Mesothelial cell of epicardium (in vitro differentiated cells): Measurements from ENCODE around the gene ANK3. TPM values are rescaled to one million over a fixed set of nuclear protein-coding genes. Genes with fewer than 3 reads are reported as not detected.
A peak's percentile ranks its signal among the peaks of the same experiment; 100 is the strongest.

Source experiments
- DNase-seq, 2 experiments: peaks; one replicate each; pipeline ENCODE4 v3.0.0; 2021; ENCODE audit warnings: low spot score in 2 of 2; ENCODE audit not compliant: unreplicated experiment in 2 of 2
- H3K27ac Mint-ChIP-seq: 2 replicates; pipeline ENCODE4 v1.8.0; 2021; ENCODE audit warnings: mixed read lengths
- H3K27me3 Mint-ChIP-seq: 2 replicates; pipeline ENCODE4 v1.8.0; 2021; ENCODE audit warnings: low read depth, mixed read lengths
- H3K36me3 Mint-ChIP-seq: 2 replicates; pipeline ENCODE4 v1.8.0; 2021; ENCODE audit warnings: mixed read lengths
- H3K4me1 Mint-ChIP-seq: 2 replicates; pipeline ENCODE4 v1.8.0; 2021; ENCODE audit warnings: mixed read lengths
- H3K4me3 Mint-ChIP-seq: 2 replicates; pipeline ENCODE4 v1.8.0; 2021; ENCODE audit warnings: mild to moderate bottlenecking, moderate library complexity, mixed read lengths
- H3K9me3 Mint-ChIP-seq: 2 replicates; pipeline ENCODE4 v1.8.0; 2021; ENCODE audit warnings: mixed read lengths
- CTCF ChIP-seq: fragments of 200-600 bp; sonication (generic); IDR thresholded peaks from one replicate; pipeline ENCODE4 v1.5.0; 2021; ENCODE audit warnings: antibody characterized with exemption; ENCODE audit not compliant: unreplicated experiment
- total RNA-seq: library from RNA; stranded (reverse); gene quantifications from 3 replicates; pipeline ENCODE4 v1.2.1, GENCODE V29; 2021

ANK3 gene
- total RNA-seq, 1 donor from 2014 or later, result 242 TPM

DNA sequence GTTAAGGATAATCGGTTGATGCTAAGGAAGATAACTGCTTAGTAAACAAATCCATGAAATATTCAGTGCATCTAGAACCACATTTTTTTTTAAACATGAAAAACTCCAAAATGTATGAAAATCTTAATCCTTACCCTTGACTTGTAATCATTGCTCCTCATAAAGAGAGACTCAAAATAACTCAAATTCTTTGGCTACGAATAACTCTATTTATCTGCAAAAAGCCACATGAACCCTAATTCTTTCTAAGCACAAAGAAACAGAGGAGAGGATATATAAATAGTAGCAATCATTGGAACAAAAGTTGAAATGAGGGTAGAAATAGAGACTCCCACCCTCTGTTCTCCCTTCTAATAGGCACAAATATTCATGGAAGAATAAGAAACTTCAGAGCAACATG, 40.2 kb downstream of the ANK3 start:
- no peaks in the 10 kb centered on the region for H3K27me3 Mint-ChIP-seq
- peak overlapping the region; percentile 93 for H3K27ac Mint-ChIP-seq

GRCh38 chr10:60348982-60349381, 40.7 kb downstream of the ANK3 start:
- H3K4me1 Mint-ChIP-seq, result peaks cover 49% of the 10 kb centered on the region
- peak overlapping the region; percentile 93 for H3K27ac Mint-ChIP-seq
- no peaks in the 10 kb centered on the region for H3K27me3 Mint-ChIP-seq
- TF ChIP-seq CTCF, result no peak
- no peak for DNase-seq
- H3K9me3 Mint-ChIP-seq, result no peaks in the 10 kb centered on the region
- H3K4me3 Mint-ChIP-seq, result no peak overlapping the region
- H3K36me3 Mint-ChIP-seq, result no peaks in the 10 kb centered on the region

More for the DNA sequence above, 40.2 kb downstream of the ANK3 start:
- H3K4me3 Mint-ChIP-seq, result no peak overlapping the region
- DNase-seq, result no peak
- no peaks in the 10 kb centered on the region for H3K9me3 Mint-ChIP-seq
- no peak for TF ChIP-seq CTCF
- H3K4me1 Mint-ChIP-seq, result peaks cover 54% of the 10 kb centered on the region
- H3K36me3 Mint-ChIP-seq, result no peaks in the 10 kb centered on the region

DNA sequence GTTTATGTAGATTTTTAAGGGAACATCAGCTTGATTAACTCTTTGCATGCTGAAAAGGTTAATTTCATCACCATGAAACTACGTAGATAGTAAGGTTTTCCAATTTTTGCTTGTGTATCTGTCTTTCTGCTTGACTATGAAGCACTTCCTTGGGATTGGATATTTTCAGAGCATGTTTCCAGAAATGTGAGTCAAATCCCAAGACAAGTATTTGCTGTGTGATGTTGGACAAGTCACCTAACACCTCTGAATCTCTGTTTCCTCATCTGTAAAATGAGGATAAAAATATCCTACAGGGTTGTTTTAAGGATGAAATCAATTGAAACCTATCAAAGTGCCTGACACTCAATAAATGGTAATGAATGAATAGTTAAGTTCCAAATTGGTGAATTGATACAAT, 42.4 kb downstream of the ANK3 start:
- H3K27me3 Mint-ChIP-seq, result no peaks in the 10 kb centered on the region
- no peak for TF ChIP-seq CTCF
- H3K9me3 Mint-ChIP-seq, result no peaks in the 10 kb centered on the region
- no peak overlapping the region for H3K27ac Mint-ChIP-seq
- no peak for DNase-seq
- no peaks in the 10 kb centered on the region for H3K36me3 Mint-ChIP-seq
- no peak overlapping the region for H3K4me3 Mint-ChIP-seq
- H3K4me1 Mint-ChIP-seq, result peaks cover 53% of the 10 kb centered on the region

GRCh38 chr10:60346661-60347060, 43.0 kb downstream of the ANK3 start:
- Mint-ChIP-seq H3K27me3 (no peaks in the 10 kb centered on the region), H3K9me3 (no peaks in the 10 kb centered on the region), H3K27ac (no peak overlapping the region), H3K4me1 (peaks cover 55% of the 10 kb centered on the region), H3K4me3 (no peak overlapping the region), H3K36me3 (no peaks in the 10 kb centered on the region)
- no peak for DNase-seq
- no peak for TF ChIP-seq CTCF

GRCh38 chr10:60343254-60343653, 46.4 kb downstream of the ANK3 start:
- Mint-ChIP-seq H3K36me3 (no peaks in the 10 kb centered on the region), H3K9me3 (no peaks in the 10 kb centered on the region), H3K4me1 (peaks cover 35% of the 10 kb centered on the region), H3K27ac (peak overlapping the region; percentile 88), H3K27me3 (no peaks in the 10 kb centered on the region), H3K4me3 (no peak overlapping the region)
- DNase-seq, result no peak
- no peak for TF ChIP-seq CTCF

GRCh38 chr10:60341969-60342368, 47.7 kb downstream of the ANK3 start:
- Mint-ChIP-seq H3K36me3 (no peaks in the 10 kb centered on the region), H3K27ac (peak overlapping the region; percentile 90), H3K4me3 (no peak overlapping the region), H3K4me1 (peaks cover 42% of the 10 kb centered on the region), H3K27me3 (no peaks in the 10 kb centered on the region), H3K9me3 (no peaks in the 10 kb centered on the region)
- TF ChIP-seq CTCF, result no peak
- no peak for DNase-seq
